OCI-LY1 (cell line): Measurements from ENCODE around the gene FGF7.
"Not testable (repeated sequence)": the region's sequence is repeated elsewhere in the genome, so short reads cannot be mapped to it uniquely, and the experiment has no call there.

ENCODE experiments used
- H2AFZ ChIP-seq: fragments of 200-600 bp; sonication (generic), shearing (Covaris generic); 2 replicates; pipeline ENCODE4 v1.6.0; 2014; ENCODE audit warnings: antibody characterized with exemption, mild to moderate bottlenecking, low read length
- H3F3A ChIP-seq: fragments of 200-600 bp; sonication (generic), shearing (Covaris generic); 2 replicates; pipeline ENCODE4 v1.6.0; 2014; ENCODE audit warnings: mild to moderate bottlenecking, antibody characterized with exemption, low read length, moderate library complexity; ENCODE audit not compliant: insufficient read depth
- H3K27ac ChIP-seq: fragments of 200-600 bp; sonication (generic); 2 replicates; pipeline ENCODE4 v1.5.1; 2014; ENCODE audit warnings: low read length, mixed run types, mild to moderate bottlenecking, low read depth; ENCODE audit not compliant: poor library complexity, severe bottlenecking
- H3K27me3 ChIP-seq: fragments of 200-600 bp; sonication (generic); 2 replicates; pipeline ENCODE4 v1.6.0; 2014; ENCODE audit warnings: antibody characterized with exemption, mild to moderate bottlenecking, low read length, moderate library complexity; ENCODE audit not compliant: insufficient read depth
- H3K36me3 ChIP-seq: fragments of 200-600 bp; sonication (generic); 2 replicates; pipeline ENCODE4 v1.6.1; 2014; ENCODE audit warnings: mild to moderate bottlenecking, antibody characterized with exemption, low read length, moderate library complexity, mixed read lengths; ENCODE audit not compliant: insufficient read depth
- H3K4me1 ChIP-seq: fragments of 200-600 bp; sonication (generic); 2 replicates; pipeline ENCODE4 v1.5.1; 2014; ENCODE audit warnings: mild to moderate bottlenecking, low read length, moderate library complexity; ENCODE audit not compliant: insufficient read depth, severe bottlenecking
- H3K4me2 ChIP-seq: fragments of 200-600 bp; sonication (generic), shearing (Covaris generic); 2 replicates; pipeline ENCODE4 v1.6.1; 2014; ENCODE audit warnings: low read length
- H3K4me3 ChIP-seq: fragments of 200-600 bp; sonication (generic); 2 replicates; pipeline ENCODE4 v1.5.1; 2014; ENCODE audit warnings: low read length, low read depth, mild to moderate bottlenecking, mixed read lengths; ENCODE audit not compliant: poor library complexity, severe bottlenecking
- H3K79me2 ChIP-seq: fragments of 200-600 bp; shearing (Covaris generic); 2 replicates; pipeline ENCODE4 v1.6.1; 2016; ENCODE audit warnings: mixed run types, low read length, mixed read lengths; ENCODE audit not compliant: insufficient read depth
- H3K9ac ChIP-seq: fragments of 200-600 bp; sonication (generic), shearing (Covaris generic); 2 replicates; pipeline ENCODE4 v1.6.1; 2014; ENCODE audit warnings: mild to moderate bottlenecking, low read length, mixed read lengths
- H3K9me2 ChIP-seq: fragments of 200-600 bp; sonication (generic), shearing (Covaris generic); 2 replicates; pipeline ENCODE4 v1.6.1; 2014; ENCODE audit warnings: low read depth, mild to moderate bottlenecking, low read length, mixed read lengths
- H3K9me3 ChIP-seq: fragments of 200-600 bp; shearing (Covaris generic); 2 replicates; pipeline ENCODE4 v1.6.1; 2014; ENCODE audit warnings: low read length, mixed read lengths
- H4K20me1 ChIP-seq: fragments of 200-600 bp; sonication (generic), shearing (Covaris generic); 2 replicates; pipeline ENCODE4 v1.6.0; 2016; ENCODE audit warnings: mild to moderate bottlenecking, low read length; ENCODE audit not compliant: insufficient read depth
- EZH2 ChIP-seq: fragments of 200-600 bp; sonication (generic), shearing (Covaris generic); IDR thresholded peaks from 2 replicates; pipeline ENCODE4 v1.8.0; 2017; ENCODE audit warnings: borderline replicate concordance, mixed run types, mild to moderate bottlenecking, antibody characterized with exemption, low read length, moderate library complexity, mixed read lengths
- TF ChIP-seq, protein P1 (sequence below): fragments of 200-600 bp; sonication (generic), shearing (Covaris generic); IDR thresholded peaks from 2 replicates; pipeline ENCODE4 v1.5.1; 2017; ENCODE audit warnings: mild to moderate bottlenecking, antibody characterized with exemption, low read length, moderate library complexity, mixed read lengths

Gene FGF7

GRCh38 chr15:49466119-49466518 is 43.1 kb downstream of the FGF7 start:
- Histone ChIP-seq H3F3A (no peaks in the 10 kb centered on the region), H3K36me3 (no peaks in the 10 kb centered on the region), H3K9me2 (no peaks in the 10 kb centered on the region), H2AFZ (no peak overlapping the region), H3K4me2 (no peak overlapping the region), H3K27me3 (no peaks in the 10 kb centered on the region), H3K79me2 (no peaks in the 10 kb centered on the region), H3K9ac (no peak overlapping the region), H3K4me3 (no peak overlapping the region), H4K20me1 (no peaks in the 10 kb centered on the region), H3K4me1 (no peaks in the 10 kb centered on the region), H3K9me3 (no peaks in the 10 kb centered on the region), H3K27ac (no peak overlapping the region)
- TF ChIP-seq EZH2 = no peak
- TF ChIP-seq, protein P1, sequence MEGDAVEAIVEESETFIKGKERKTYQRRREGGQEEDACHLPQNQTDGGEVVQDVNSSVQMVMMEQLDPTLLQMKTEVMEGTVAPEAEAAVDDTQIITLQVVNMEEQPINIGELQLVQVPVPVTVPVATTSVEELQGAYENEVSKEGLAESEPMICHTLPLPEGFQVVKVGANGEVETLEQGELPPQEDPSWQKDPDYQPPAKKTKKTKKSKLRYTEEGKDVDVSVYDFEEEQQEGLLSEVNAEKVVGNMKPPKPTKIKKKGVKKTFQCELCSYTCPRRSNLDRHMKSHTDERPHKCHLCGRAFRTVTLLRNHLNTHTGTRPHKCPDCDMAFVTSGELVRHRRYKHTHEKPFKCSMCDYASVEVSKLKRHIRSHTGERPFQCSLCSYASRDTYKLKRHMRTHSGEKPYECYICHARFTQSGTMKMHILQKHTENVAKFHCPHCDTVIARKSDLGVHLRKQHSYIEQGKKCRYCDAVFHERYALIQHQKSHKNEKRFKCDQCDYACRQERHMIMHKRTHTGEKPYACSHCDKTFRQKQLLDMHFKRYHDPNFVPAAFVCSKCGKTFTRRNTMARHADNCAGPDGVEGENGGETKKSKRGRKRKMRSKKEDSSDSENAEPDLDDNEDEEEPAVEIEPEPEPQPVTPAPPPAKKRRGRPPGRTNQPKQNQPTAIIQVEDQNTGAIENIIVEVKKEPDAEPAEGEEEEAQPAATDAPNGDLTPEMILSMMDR = no peak

GRCh38 chr15:49467746-49468480 is 44.9 kb downstream of the FGF7 start:
- Histone ChIP-seq H3K4me2 (no peak overlapping the region), H4K20me1 (no peaks in the 10 kb centered on the region), H3K9ac (no peak overlapping the region), H3F3A (no peaks in the 10 kb centered on the region), H3K4me3 (no peak overlapping the region), H2AFZ (no peak overlapping the region), H3K9me3 (no peaks in the 10 kb centered on the region), H3K27ac (no peak overlapping the region), H3K79me2 (no peaks in the 10 kb centered on the region), H3K9me2 (no peaks in the 10 kb centered on the region), H3K27me3 (no peaks in the 10 kb centered on the region), H3K4me1 (no peaks in the 10 kb centered on the region), H3K36me3 (no peaks in the 10 kb centered on the region)
- TF ChIP-seq EZH2 = no peak
- TF ChIP-seq, protein P1 = no peak

DNA sequence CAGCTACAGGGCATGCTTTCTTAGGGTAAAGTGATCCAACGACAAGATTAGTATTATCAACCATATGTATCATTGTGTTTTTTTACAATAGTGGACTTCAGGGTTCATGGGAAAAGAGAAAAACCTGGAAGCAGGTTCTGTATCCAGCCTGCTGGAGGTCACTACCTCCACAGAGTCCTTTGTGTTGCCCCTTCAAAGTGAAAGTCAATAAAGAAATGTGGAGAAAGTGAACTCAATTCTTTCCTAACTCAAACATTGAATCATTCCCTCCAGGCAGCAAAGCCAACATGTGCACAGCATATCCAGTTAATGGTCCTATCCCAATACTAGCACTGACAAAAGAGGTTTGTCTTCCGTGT is 45.4 kb downstream of the FGF7 start:
- no peak overlapping the region for H2AFZ ChIP-seq
- H4K20me1 ChIP-seq = no peaks in the 10 kb centered on the region
- no peak overlapping the region for H3K9ac ChIP-seq
- no peaks in the 10 kb centered on the region for H3K9me3 ChIP-seq
- no peaks in the 10 kb centered on the region for H3K9me2 ChIP-seq
- H3K4me2 ChIP-seq = no peak overlapping the region
- no peaks in the 10 kb centered on the region for H3F3A ChIP-seq
- H3K27me3 ChIP-seq = no peaks in the 10 kb centered on the region
- H3K79me2 ChIP-seq = no peaks in the 10 kb centered on the region
- no peak overlapping the region for H3K4me3 ChIP-seq
- no peak for TF ChIP-seq EZH2
- TF ChIP-seq, protein P1 = no peak
- no peaks in the 10 kb centered on the region for H3K4me1 ChIP-seq
- no peaks in the 10 kb centered on the region for H3K36me3 ChIP-seq
- no peak overlapping the region for H3K27ac ChIP-seq

GRCh38 chr15:49471248-49471647 is 48.2 kb downstream of the FGF7 start:
- not testable (repeated sequence) for H3K79me2 ChIP-seq, H3K27me3 ChIP-seq, H2AFZ ChIP-seq, H3K4me2 ChIP-seq, H3K4me3 ChIP-seq, H3F3A ChIP-seq, H3K9me3 ChIP-seq, H4K20me1 ChIP-seq, H3K9me2 ChIP-seq, H3K9ac ChIP-seq, H3K27ac ChIP-seq, H3K4me1 ChIP-seq, H3K36me3 ChIP-seq
